GM12878 (cell line): Measurements from ENCODE around the gene PACS2. TPM values are rescaled to one million over a fixed set of nuclear protein-coding genes. Genes with fewer than 3 reads are reported as not detected.

ENCODE experiments used
- FOXM1 ChIP-seq: IDR thresholded peaks from 2 replicates; pipeline ENCODE4 v1.6.1; 2012; ENCODE audit warnings: low read depth, mild to moderate bottlenecking, inconsistent platforms, low read length, moderate library complexity
- IRF5 ChIP-seq: fragments of 450-650 bp; IDR thresholded peaks from 2 replicates; pipeline ENCODE4 v1.6.1; 2017; ENCODE audit warnings: borderline replicate concordance
- MEF2B ChIP-seq: fragments of 450-650 bp; IDR thresholded peaks from 2 replicates; pipeline ENCODE4 v1.6.1; 2018; ENCODE audit warnings: mild to moderate bottlenecking, moderate library complexity; ENCODE audit not compliant: partially characterized antibody, poor library complexity, severe bottlenecking
- NFYA ChIP-seq: IDR thresholded peaks from 2 replicates; pipeline ENCODE4 v1.6.1; 2011; ENCODE audit warnings: low read depth, mild to moderate bottlenecking, low read length, improper control_type of control experiment, borderline replicate concordance
- NFYB ChIP-seq: IDR thresholded peaks from 2 replicates; pipeline ENCODE4 v1.6.1; 2011; ENCODE audit warnings: low read depth, mild to moderate bottlenecking, low read length, improper control_type of control experiment, moderate library complexity; ENCODE audit not compliant: insufficient read depth
- SPI1 ChIP-seq: IDR thresholded peaks from 2 replicates; pipeline ENCODE4 v1.6.1; 2011; ENCODE audit warnings: low read depth, mild to moderate bottlenecking, low read length, moderate library complexity, borderline replicate concordance; ENCODE audit not compliant: insufficient read depth
- SREBF1 ChIP-seq: IDR thresholded peaks from 2 replicates; pipeline ENCODE4 v1.6.1; 2012; ENCODE audit warnings: mild to moderate bottlenecking, low read length
- SUPT20H ChIP-seq: IDR thresholded peaks from 2 replicates; pipeline ENCODE4 v1.6.1; 2011; ENCODE audit warnings: low read depth, mild to moderate bottlenecking, low read length, moderate library complexity, borderline replicate concordance; ENCODE audit not compliant: control insufficient read depth
- WRNIP1 ChIP-seq: IDR thresholded peaks from 2 replicates; pipeline ENCODE4 v1.6.1; 2011; ENCODE audit warnings: low read depth, low read length, improper control_type of control experiment, borderline replicate concordance
- ZNF592 ChIP-seq: fragments of 450-650 bp; IDR thresholded peaks from 2 replicates; pipeline ENCODE4 v1.6.1; 2017; ENCODE audit warnings: mild to moderate bottlenecking, moderate library complexity
- polyA plus RNA-seq, 11 experiments: library from polyadenylated mRNA; depleted of rRNA in 4 of 11; unstranded in 6 of 11; stranded (reverse) in 5 of 11; fragments of >200 nt; fragmentation: Nextera tagmentation in 4 of 11; fragmentation: Illumina TruSeq in 1 of 11; extraction: Ambion mirVana in 4 of 11; extraction: Trizol in 1 of 11; gene quantifications; 1 replicate in 1 of 11; 2 replicates in 10 of 11; pipeline versions ENCODE4 v1.2.1 to v1.2.3, GENCODE V29; 2011 to 2016; ENCODE audit warnings: inconsistent platforms in 2 of 11, missing spikeins in 2 of 11, low read depth in 1 of 11
- total RNA-seq, 4 experiments: library from RNA; depleted of rRNA in 3 of 4; stranded (reverse); fragments of >200 nt in 3 of 4; fragmentation: Illumina TruSeq in 1 of 4; extraction: Trizol in 1 of 4; gene quantifications; 2 replicates each; pipeline versions ENCODE4 v1.2.1 to v1.2.3, GENCODE V29; 2013 to 2021

The PACS2 gene
- total and polyA plus RNA-seq, 10 of the 15 experiments (the other 5 are each of a cell fraction or from before 2014, with no cell fraction given), result 0.21 to 37.3 (median 9.4) TPM

GRCh38 chr14:105420974-105421674 is 106.6 kb downstream of the PACS2 start (continued):
- no peak for TF ChIP-seq ZNF592
- TF ChIP-seq IRF5, result no peak
- TF ChIP-seq MEF2B, result no peak
- TF ChIP-seq SREBF1, result no peak
- TF ChIP-seq WRNIP1, result no peak
- TF ChIP-seq SPI1, result no peak
- TF ChIP-seq FOXM1, result no peak
- no peak for TF ChIP-seq NFYB
- TF ChIP-seq SUPT20H, result no peak
- TF ChIP-seq NFYA, result no peak
